H1 (cell line): ENCODE results near the gene CACNB1. TPM values are rescaled to one million over a fixed set of nuclear protein-coding genes. Genes with fewer than 3 reads are reported as not detected.
A peak's percentile ranks its signal among the peaks of the same experiment; 100 is the strongest.

Experiments used
- ASH2L ChIP-seq: fragments of 200-600, 300-600 bp; sonication (generic); IDR thresholded peaks from one replicate; pipeline ENCODE4 v1.7.1; 2017; ENCODE audit warnings: low read length
- BACH1 ChIP-seq: IDR thresholded peaks from 2 replicates; pipeline ENCODE4 v1.6.1; 2012; ENCODE audit warnings: low read length, improper control_type of control experiment
- NANOG ChIP-seq: IDR thresholded peaks from 2 replicates; pipeline ENCODE4 v1.6.1; 2011; ENCODE audit warnings: low read length, low read depth, mild to moderate bottlenecking, inconsistent platforms; ENCODE audit not compliant: insufficient read depth, poor library complexity, severe bottlenecking
- POLR2AphosphoS5 ChIP-seq: IDR thresholded peaks from 2 replicates; pipeline ENCODE4 v1.6.1; 2011; ENCODE audit warnings: low read depth, low read length
- SIN3A ChIP-seq, 2 experiments: IDR thresholded peaks in 1 of 2; conservative IDR thresholded peaks in 1 of 2; 2 replicates each; pipeline ENCODE4 v1.6.1; 2011 to 2012; ENCODE audit warnings: low read length in 2 of 2, improper control_type of control experiment in 1 of 2, low read depth in 1 of 2, mild to moderate bottlenecking in 1 of 2
- SIX5 ChIP-seq: IDR thresholded peaks from 2 replicates; pipeline ENCODE4 v1.6.1; 2011; ENCODE audit warnings: mild to moderate bottlenecking, low read depth, low read length
- SP1 ChIP-seq: IDR thresholded peaks from 2 replicates; pipeline ENCODE4 v1.6.1; 2011; ENCODE audit warnings: low read depth, low read length
- SP4 ChIP-seq: IDR thresholded peaks from 2 replicates; pipeline ENCODE4 v1.6.1; 2012; ENCODE audit warnings: low read length, inconsistent platforms
- SRF ChIP-seq: IDR thresholded peaks from 2 replicates; pipeline ENCODE4 v1.6.1; 2011; ENCODE audit warnings: mild to moderate bottlenecking, low read depth, low read length, moderate library complexity
- SUZ12 ChIP-seq: fragments of 200-600 bp; sonication (generic); IDR thresholded peaks from 2 replicates; pipeline ENCODE4 v1.6.1; 2012; ENCODE audit warnings: mild to moderate bottlenecking, inconsistent platforms, low read length, moderate library complexity, mixed read lengths
- TCF12 ChIP-seq: IDR thresholded peaks from 2 replicates; pipeline ENCODE4 v1.6.1; 2011; ENCODE audit warnings: low read depth, mild to moderate bottlenecking, low read length
- ZNF274 ChIP-seq: IDR thresholded peaks from 2 replicates; pipeline ENCODE4 v1.7.0; 2012; ENCODE audit warnings: low read length, borderline replicate concordance; ENCODE audit errors: extremely low read depth
- polyA plus RNA-seq, 7 experiments: library from polyadenylated mRNA; depleted of rRNA in 3 of 7; stranded (reverse) in 5 of 7; unstranded in 2 of 7; fragments of >200 nt in 5 of 7; fragments of 200-250 nt in 2 of 7; gene quantifications; 1 replicate in 5 of 7; 2 replicates in 1 of 7; 4 replicates in 1 of 7; pipeline versions ENCODE4 v1.2.1 to v1.2.3, GENCODE V29; 2011 to 2013; ENCODE audit warnings: missing spikeins in 2 of 7, mixed read lengths in 2 of 7
- total RNA-seq: library from RNA; stranded (reverse); fragmentation: NEBNext Ultra II Directional; extraction: Animal tissue kit (Norgen Biotek cat#: 25700); gene quantifications from 2 replicates; pipeline ENCODE4 v1.2.1, GENCODE V29; 2021
- TF ChIP-seq, protein P1 (sequence below): fragments of 300-600 bp; sonication (generic); IDR thresholded peaks from 2 replicates; pipeline ENCODE4 v1.7.1; 2012; ENCODE audit warnings: low read length, moderate library complexity, mild to moderate bottlenecking, inconsistent platforms; ENCODE audit not compliant: insufficient replicate concordance

CACNB1 gene
- total and polyA plus RNA-seq, 2 of the 8 experiments (the other 6 are each of a cell fraction or from before 2014, with no cell fraction given): 7.2 to 17.8 TPM

DNA sequence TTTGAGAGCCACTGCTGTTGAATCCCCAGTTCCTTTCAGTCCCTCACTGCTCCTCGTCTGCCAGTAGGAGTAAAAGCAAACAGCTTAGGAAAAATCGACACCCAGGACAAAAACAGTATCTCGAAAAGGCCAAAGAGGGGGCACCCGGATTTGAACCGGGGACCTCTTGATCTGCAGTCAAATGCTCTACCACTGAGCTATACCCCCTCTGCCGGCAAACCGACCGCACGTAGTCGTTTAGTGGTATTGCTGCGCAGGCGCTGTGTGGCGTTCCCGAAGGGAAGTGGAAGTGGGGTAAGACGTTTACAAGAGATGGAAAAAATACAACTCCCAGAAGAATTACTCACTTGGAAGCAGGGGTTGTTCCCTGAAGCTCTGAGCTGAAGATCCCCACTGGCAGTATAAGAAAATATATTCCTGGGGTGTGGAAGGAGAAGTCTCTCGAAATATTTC lies 43.8 kb downstream of the CACNB1 start (continued):
- TF ChIP-seq, protein P1, sequence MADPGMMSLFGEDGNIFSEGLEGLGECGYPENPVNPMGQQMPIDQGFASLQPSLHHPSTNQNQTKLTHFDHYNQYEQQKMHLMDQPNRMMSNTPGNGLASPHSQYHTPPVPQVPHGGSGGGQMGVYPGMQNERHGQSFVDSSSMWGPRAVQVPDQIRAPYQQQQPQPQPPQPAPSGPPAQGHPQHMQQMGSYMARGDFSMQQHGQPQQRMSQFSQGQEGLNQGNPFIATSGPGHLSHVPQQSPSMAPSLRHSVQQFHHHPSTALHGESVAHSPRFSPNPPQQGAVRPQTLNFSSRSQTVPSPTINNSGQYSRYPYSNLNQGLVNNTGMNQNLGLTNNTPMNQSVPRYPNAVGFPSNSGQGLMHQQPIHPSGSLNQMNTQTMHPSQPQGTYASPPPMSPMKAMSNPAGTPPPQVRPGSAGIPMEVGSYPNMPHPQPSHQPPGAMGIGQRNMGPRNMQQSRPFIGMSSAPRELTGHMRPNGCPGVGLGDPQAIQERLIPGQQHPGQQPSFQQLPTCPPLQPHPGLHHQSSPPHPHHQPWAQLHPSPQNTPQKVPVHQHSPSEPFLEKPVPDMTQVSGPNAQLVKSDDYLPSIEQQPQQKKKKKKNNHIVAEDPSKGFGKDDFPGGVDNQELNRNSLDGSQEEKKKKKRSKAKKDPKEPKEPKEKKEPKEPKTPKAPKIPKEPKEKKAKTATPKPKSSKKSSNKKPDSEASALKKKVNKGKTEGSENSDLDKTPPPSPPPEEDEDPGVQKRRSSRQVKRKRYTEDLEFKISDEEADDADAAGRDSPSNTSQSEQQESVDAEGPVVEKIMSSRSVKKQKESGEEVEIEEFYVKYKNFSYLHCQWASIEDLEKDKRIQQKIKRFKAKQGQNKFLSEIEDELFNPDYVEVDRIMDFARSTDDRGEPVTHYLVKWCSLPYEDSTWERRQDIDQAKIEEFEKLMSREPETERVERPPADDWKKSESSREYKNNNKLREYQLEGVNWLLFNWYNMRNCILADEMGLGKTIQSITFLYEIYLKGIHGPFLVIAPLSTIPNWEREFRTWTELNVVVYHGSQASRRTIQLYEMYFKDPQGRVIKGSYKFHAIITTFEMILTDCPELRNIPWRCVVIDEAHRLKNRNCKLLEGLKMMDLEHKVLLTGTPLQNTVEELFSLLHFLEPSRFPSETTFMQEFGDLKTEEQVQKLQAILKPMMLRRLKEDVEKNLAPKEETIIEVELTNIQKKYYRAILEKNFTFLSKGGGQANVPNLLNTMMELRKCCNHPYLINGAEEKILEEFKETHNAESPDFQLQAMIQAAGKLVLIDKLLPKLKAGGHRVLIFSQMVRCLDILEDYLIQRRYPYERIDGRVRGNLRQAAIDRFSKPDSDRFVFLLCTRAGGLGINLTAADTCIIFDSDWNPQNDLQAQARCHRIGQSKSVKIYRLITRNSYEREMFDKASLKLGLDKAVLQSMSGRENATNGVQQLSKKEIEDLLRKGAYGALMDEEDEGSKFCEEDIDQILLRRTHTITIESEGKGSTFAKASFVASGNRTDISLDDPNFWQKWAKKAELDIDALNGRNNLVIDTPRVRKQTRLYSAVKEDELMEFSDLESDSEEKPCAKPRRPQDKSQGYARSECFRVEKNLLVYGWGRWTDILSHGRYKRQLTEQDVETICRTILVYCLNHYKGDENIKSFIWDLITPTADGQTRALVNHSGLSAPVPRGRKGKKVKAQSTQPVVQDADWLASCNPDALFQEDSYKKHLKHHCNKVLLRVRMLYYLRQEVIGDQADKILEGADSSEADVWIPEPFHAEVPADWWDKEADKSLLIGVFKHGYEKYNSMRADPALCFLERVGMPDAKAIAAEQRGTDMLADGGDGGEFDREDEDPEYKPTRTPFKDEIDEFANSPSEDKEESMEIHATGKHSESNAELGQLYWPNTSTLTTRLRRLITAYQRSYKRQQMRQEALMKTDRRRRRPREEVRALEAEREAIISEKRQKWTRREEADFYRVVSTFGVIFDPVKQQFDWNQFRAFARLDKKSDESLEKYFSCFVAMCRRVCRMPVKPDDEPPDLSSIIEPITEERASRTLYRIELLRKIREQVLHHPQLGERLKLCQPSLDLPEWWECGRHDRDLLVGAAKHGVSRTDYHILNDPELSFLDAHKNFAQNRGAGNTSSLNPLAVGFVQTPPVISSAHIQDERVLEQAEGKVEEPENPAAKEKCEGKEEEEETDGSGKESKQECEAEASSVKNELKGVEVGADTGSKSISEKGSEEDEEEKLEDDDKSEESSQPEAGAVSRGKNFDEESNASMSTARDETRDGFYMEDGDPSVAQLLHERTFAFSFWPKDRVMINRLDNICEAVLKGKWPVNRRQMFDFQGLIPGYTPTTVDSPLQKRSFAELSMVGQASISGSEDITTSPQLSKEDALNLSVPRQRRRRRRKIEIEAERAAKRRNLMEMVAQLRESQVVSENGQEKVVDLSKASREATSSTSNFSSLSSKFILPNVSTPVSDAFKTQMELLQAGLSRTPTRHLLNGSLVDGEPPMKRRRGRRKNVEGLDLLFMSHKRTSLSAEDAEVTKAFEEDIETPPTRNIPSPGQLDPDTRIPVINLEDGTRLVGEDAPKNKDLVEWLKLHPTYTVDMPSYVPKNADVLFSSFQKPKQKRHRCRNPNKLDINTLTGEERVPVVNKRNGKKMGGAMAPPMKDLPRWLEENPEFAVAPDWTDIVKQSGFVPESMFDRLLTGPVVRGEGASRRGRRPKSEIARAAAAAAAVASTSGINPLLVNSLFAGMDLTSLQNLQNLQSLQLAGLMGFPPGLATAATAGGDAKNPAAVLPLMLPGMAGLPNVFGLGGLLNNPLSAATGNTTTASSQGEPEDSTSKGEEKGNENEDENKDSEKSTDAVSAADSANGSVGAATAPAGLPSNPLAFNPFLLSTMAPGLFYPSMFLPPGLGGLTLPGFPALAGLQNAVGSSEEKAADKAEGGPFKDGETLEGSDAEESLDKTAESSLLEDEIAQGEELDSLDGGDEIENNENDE: no peak
- TF ChIP-seq BACH1: peak; percentile 54; the same call in 1 of the 2 replicates
- no peak for TF ChIP-seq SUZ12
- TF ChIP-seq ZNF274: no peak
- TF ChIP-seq SP4: 0 out of 2 replicates have a peak, but pooled peaks have one; percentile 2
- TF ChIP-seq SIN3A (conservative IDR thresholded peaks at IDR 0.05 in 1 of 2, IDR thresholded peaks at IDR 0.05 in 1 of 2; ENCODE audit: low read depth in 1 of 2, low read length in 2 of 2): peak; percentile 42 to 67; a peak in 2 of 4 replicates
- TF ChIP-seq ASH2L: no peak
- TF ChIP-seq SRF: no peak
- no peak for TF ChIP-seq SIX5
- 0 out of 2 replicates have a peak, but pooled peaks have one; percentile 30 for TF ChIP-seq POLR2AphosphoS5
- TF ChIP-seq NANOG: no peak
- TF ChIP-seq TCF12: no peak
- TF ChIP-seq SP1: no peak
